ENCODE measurements around the gene MIER2.

The MIER2 gene

GRCh38 chr19:377801-378581 lies 33.4 kb upstream of the MIER2 start:
- DNase-seq, result no peak

GRCh38 chr19:376111-376470 lies 31.5 kb upstream of the MIER2 start:
- DNase-seq, result no peak

- no peak for DNase-seq
Measured at GRCh38 chr19:375395-376110, 31.0 kb upstream of the MIER2 start.

GRCh38 chr19:374886-375235 lies 30.3 kb upstream of the MIER2 start:
- DNase-seq, result no peak

- DNase-seq, result peak; percentile 39
Measured at GRCh38 chr19:374183-374885, 29.7 kb upstream of the MIER2 start.

- DNase-seq, result no peak
Measured at GRCh38 chr19:373391-374182, 29.0 kb upstream of the MIER2 start.

- DNase-seq, result no peak
Measured at GRCh38 chr19:372306-372890, 27.8 kb upstream of the MIER2 start.

- DNase-seq, result no peak
Measured at GRCh38 chr19:371501-372168, 27.0 kb upstream of the MIER2 start.

GRCh38 chr19:370641-371330 lies 26.2 kb upstream of the MIER2 start:
- DNase-seq, result no peak

- DNase-seq, result no peak
Measured at GRCh38 chr19:369876-370275, 25.3 kb upstream of the MIER2 start.

- no peak for DNase-seq
Measured at GRCh38 chr19:369256-369655, 24.7 kb upstream of the MIER2 start.

- DNase-seq, result no peak
Measured at GRCh38 chr19:368630-369024, 24.0 kb upstream of the MIER2 start.

GRCh38 chr19:367963-368629 lies 23.5 kb upstream of the MIER2 start:
- no peak for DNase-seq

- no peak for DNase-seq
Measured at GRCh38 chr19:367561-367960, 23.0 kb upstream of the MIER2 start.

GRCh38 chr19:366951-367350 lies 22.4 kb upstream of the MIER2 start:
- no peak for DNase-seq

GRCh38 chr19:366205-366783 lies 21.7 kb upstream of the MIER2 start:
- no peak for DNase-seq

GRCh38 chr19:364496-365287 lies 20.1 kb upstream of the MIER2 start:
- no peak for DNase-seq

- no peak for DNase-seq
Measured at GRCh38 chr19:362683-363082, 18.1 kb upstream of the MIER2 start.

GRCh38 chr19:362154-362553 lies 17.6 kb upstream of the MIER2 start:
- no peak for DNase-seq

GRCh38 chr19:359653-359925 lies 15.0 kb upstream of the MIER2 start:
- DNase-seq, result no peak
